HEK293 (cell line): ENCODE measurements around the gene STK11.

Source experiments
- CTCF ChIA-PET: fragments of 350-600 bp; formaldehyde crosslinking; extraction: SDS; loops from one replicate; lab custom pipeline; 2021; ENCODE audit warnings: antibody characterized with exemption; lab: Yijun Ruan, JAX
- POLR2A ChIA-PET: fragments of 300-600 bp; formaldehyde crosslinking; extraction: SDS; loops from one replicate; lab custom pipeline; 2020; ENCODE audit warnings: antibody characterized with exemption, inconsistent platforms; lab: Yijun Ruan, JAX
- H3K27ac ChIP-seq: fragments of 200-500 bp; sonication (Bioruptor generic); 2 replicates; pipeline ENCODE4 v1.5.1; 2014; ENCODE audit warnings: low read depth, low read length, control low read depth, inconsistent platforms; ENCODE audit errors: extremely low read depth
- H3K36me3 ChIP-seq, 2 experiments: fragments of 200-500 bp in 1 of 2; sonication (Bioruptor generic) in 1 of 2; 1 replicate in 1 of 2; 2 replicates in 1 of 2; pipeline ENCODE4 v1.5.1; 2014 to 2017; ENCODE audit warnings: inconsistent platforms in 2 of 2, low read length in 2 of 2; ENCODE audit not compliant: control insufficient read depth in 2 of 2, insufficient read depth in 1 of 2
- H3K4me1 ChIP-seq: fragments of 200-500 bp; sonication (Bioruptor generic); 2 replicates; pipeline ENCODE4 v1.5.1; 2014; ENCODE audit warnings: mild to moderate bottlenecking, low read length, inconsistent platforms; ENCODE audit not compliant: control insufficient read depth, insufficient read depth
- H3K4me3 ChIP-seq: 2 replicates; pipeline ENCODE4 v1.5.1; 2011; ENCODE audit warnings: low read depth, mild to moderate bottlenecking, control low read depth, low read length, moderate library complexity
- H3K9me3 ChIP-seq: fragments of 200-500 bp; sonication (Bioruptor generic); 2 replicates; pipeline ENCODE4 v1.5.1; 2014; ENCODE audit warnings: low read depth, low read length, inconsistent platforms; ENCODE audit not compliant: control insufficient read depth, insufficient read depth
- EGR2 ChIP-seq: fragments of 450-650 bp; formaldehyde crosslinking; IDR thresholded peaks from 2 replicates; pipeline ENCODE4 v1.5.1; 2016; ENCODE audit warnings: low read depth, missing biosample characterization, missing genetic modification characterization
- GLIS1 ChIP-seq: fragments of 450-650 bp; formaldehyde crosslinking; IDR thresholded peaks from 2 replicates; pipeline ENCODE4 v1.5.1; 2016; ENCODE audit warnings: missing biosample characterization, missing genetic modification characterization
- SP2 ChIP-seq: fragments of 450-650 bp; formaldehyde crosslinking; IDR thresholded peaks from 2 replicates; pipeline ENCODE4 v1.5.1; 2016; ENCODE audit warnings: missing biosample characterization, missing genetic modification characterization
- SP7 ChIP-seq: fragments of 450-650 bp; formaldehyde crosslinking; IDR thresholded peaks from 2 replicates; pipeline ENCODE4 v1.5.1; 2016; ENCODE audit warnings: missing biosample characterization, missing genetic modification characterization
- TRIM28 ChIP-seq: IDR thresholded peaks from 2 replicates; pipeline ENCODE4 v1.6.1; 2011; ENCODE audit warnings: low read length, control low read depth, borderline replicate concordance
- ZBTB7A ChIP-seq: fragments of 450-650 bp; formaldehyde crosslinking; IDR thresholded peaks from 2 replicates; pipeline ENCODE4 v1.5.1; 2016; ENCODE audit warnings: low read depth, missing biosample characterization, missing genetic modification characterization
- ZEB2 ChIP-seq: fragments of 450-650 bp; formaldehyde crosslinking; IDR thresholded peaks from 2 replicates; pipeline ENCODE4 v1.5.1; 2016; ENCODE audit warnings: missing biosample characterization, missing genetic modification characterization
- ZFHX2 ChIP-seq: fragments of 450-650 bp; formaldehyde crosslinking; conservative IDR thresholded peaks from 2 replicates; pipeline ENCODE4 v1.5.1; 2016; ENCODE audit warnings: missing biosample characterization, missing genetic modification characterization
- ZFP37 ChIP-seq: fragments of 450-650 bp; formaldehyde crosslinking; IDR thresholded peaks from 2 replicates; pipeline ENCODE4 v1.5.1; 2016; ENCODE audit warnings: missing biosample characterization, missing genetic modification characterization
- ZNF10 ChIP-seq: fragments of 450-650 bp; formaldehyde crosslinking; IDR thresholded peaks from 2 replicates; pipeline ENCODE4 v1.5.1; 2017; ENCODE audit warnings: missing biosample characterization, missing genetic modification characterization
- ZNF138 ChIP-seq: fragments of 450-650 bp; formaldehyde crosslinking; IDR thresholded peaks from 2 replicates; pipeline ENCODE4 v1.5.1; 2016; ENCODE audit warnings: missing biosample characterization, missing genetic modification characterization, borderline replicate concordance
- ZNF266 ChIP-seq: fragments of 450-650 bp; formaldehyde crosslinking; IDR thresholded peaks from 2 replicates; pipeline ENCODE4 v1.5.1; 2016; ENCODE audit warnings: missing biosample characterization, missing genetic modification characterization, low read depth
- ZNF341 ChIP-seq: fragments of 450-650 bp; formaldehyde crosslinking; IDR thresholded peaks from 2 replicates; pipeline ENCODE4; 2016; ENCODE audit warnings: low read depth, missing biosample characterization, missing genetic modification characterization
- ZNF600 ChIP-seq: fragments of 450-650 bp; formaldehyde crosslinking; IDR thresholded peaks from 2 replicates; pipeline ENCODE4 v1.5.1; 2016; ENCODE audit warnings: missing biosample characterization, missing genetic modification characterization
- TF ChIP-seq, protein P1 (sequence below): fragments of 450-650 bp; formaldehyde crosslinking; IDR thresholded peaks from 2 replicates; pipeline ENCODE4 v1.5.1; 2016; ENCODE audit warnings: missing biosample characterization, missing genetic modification characterization
- TF ChIP-seq, protein P2 (sequence below): fragments of 450-650 bp; formaldehyde crosslinking; IDR thresholded peaks from 2 replicates; pipeline ENCODE4 v1.5.1; 2016; ENCODE audit warnings: missing biosample characterization, missing genetic modification characterization
- TF ChIP-seq, protein P3 (sequence below): fragments of 450-650 bp; formaldehyde crosslinking; IDR thresholded peaks from 2 replicates; pipeline ENCODE4 v1.5.1; 2016; ENCODE audit warnings: missing biosample characterization, missing genetic modification characterization, borderline replicate concordance
- TF ChIP-seq, protein P4 (sequence below): fragments of 450-650 bp; formaldehyde crosslinking; IDR thresholded peaks from 2 replicates; pipeline ENCODE4 v1.5.1; 2016; ENCODE audit warnings: missing biosample characterization, missing genetic modification characterization, low read depth
- TF ChIP-seq, protein P5 (sequence below): fragments of 450-650 bp; formaldehyde crosslinking; IDR thresholded peaks from 2 replicates; pipeline ENCODE4 v1.5.1; 2016; ENCODE audit warnings: missing biosample characterization, missing genetic modification characterization

Gene STK11

DNA sequence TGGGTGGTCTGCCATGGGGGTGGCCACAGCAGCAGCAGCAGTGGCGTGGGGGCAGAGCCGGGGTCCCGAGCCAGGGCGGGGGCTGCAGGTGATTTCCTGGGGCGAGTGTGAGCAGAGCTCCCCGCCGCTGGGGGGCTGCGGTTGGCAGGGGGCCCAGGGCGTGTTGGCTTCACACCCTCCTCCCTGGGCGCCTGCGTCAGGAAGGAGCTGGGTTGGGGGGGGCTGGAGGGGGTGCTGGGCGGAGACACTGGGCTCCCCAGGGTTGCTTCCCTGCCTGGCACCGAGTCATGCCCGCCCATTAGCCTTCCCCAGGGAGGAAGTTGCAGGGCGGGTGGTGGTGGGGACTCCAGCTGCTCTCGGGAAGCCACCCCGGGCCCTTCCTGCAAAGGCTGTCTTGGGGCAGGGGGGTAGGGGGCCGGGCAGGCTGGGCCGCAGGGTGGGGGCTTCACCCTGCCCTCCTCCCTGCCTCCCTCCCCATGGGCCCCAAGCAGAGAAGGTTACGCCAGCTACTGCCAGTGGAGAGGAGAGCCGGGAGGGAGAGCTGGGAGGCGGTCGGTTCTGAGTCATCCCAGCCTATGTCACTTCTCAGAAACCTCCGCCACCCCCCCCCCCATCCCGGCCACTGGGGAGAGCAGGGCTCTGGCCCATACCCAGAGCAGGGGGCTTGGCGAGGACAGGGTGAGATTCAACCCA, 47.4 kb downstream of the STK11 start (continued):
- TF ChIP-seq, protein P1, sequence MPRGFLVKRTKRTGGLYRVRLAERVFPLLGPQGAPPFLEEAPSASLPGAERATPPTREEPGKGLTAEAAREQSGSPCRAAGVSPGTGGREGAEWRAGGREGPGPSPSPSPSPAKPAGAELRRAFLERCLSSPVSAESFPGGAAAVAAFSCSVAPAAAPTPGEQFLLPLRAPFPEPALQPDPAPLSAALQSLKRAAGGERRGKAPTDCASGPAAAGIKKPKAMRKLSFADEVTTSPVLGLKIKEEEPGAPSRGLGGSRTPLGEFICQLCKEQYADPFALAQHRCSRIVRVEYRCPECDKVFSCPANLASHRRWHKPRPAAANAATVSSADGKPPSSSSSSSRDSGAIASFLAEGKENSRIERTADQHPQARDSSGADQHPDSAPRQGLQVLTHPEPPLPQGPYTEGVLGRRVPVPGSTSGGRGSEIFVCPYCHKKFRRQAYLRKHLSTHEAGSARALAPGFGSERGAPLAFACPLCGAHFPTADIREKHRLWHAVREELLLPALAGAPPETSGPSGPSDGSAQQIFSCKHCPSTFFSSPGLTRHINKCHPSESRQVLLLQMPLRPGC (tag by site-specific recombination), result no peak
- TF ChIP-seq ZNF600 (0 out of 2 replicates have a peak, but pooled peaks have one; percentile 14), ZNF266 (tag by site-specific recombination) (no peak), GLIS1 (tag by site-specific recombination) (peak; percentile 96)
- TF ChIP-seq, protein P2, sequence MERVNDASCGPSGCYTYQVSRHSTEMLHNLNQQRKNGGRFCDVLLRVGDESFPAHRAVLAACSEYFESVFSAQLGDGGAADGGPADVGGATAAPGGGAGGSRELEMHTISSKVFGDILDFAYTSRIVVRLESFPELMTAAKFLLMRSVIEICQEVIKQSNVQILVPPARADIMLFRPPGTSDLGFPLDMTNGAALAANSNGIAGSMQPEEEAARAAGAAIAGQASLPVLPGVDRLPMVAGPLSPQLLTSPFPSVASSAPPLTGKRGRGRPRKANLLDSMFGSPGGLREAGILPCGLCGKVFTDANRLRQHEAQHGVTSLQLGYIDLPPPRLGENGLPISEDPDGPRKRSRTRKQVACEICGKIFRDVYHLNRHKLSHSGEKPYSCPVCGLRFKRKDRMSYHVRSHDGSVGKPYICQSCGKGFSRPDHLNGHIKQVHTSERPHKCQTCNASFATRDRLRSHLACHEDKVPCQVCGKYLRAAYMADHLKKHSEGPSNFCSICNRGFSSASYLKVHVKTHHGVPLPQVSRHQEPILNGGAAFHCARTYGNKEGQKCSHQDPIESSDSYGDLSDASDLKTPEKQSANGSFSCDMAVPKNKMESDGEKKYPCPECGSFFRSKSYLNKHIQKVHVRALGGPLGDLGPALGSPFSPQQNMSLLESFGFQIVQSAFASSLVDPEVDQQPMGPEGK (tag by site-specific recombination), result peak; percentile 86

DNA sequence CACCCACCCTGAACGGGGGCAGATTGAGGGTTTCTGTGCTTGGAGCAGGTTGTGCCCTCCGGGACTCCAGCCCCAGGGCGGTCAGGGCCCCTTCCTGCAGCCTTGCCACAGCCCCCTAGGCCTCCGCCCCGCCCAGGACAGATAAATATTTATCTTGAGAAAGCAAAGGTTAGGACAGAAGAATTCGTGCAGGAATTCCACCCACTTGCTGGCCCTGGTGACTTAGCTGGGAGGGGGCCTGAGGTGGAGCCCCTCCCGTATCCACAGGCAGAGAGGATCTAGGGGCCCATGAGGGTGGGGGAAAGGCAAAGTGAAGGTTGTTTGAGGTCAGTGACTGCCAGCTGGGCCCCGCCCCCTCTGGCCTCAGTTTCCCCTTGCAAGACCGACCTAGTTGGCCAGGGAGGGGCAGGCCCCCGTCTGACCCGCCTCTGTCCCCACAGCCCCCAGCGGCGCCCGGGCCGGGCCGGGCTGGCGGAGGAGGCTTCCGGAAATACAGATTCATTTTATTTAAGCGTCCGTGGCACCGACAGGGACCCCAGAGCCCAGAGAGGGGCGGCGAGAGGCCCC, 48.0 kb downstream of the STK11 start:
- peak overlapping the region; percentile 92 for H3K4me3 ChIP-seq

More for the DNA sequence above, 48.0 kb downstream of the STK11 start:
- CTCF ChIA-PET, result interaction anchor here (0.6 to 2.7 kb wide), 4 partner anchors 10 to 626 kb away, joined by 3 to 13 read pairs (median 12); partner anchors contain the start of gene CIRBP
- peaks cover 21 to 58% of the 10 kb centered on the region in 2 experiments for H3K36me3 ChIP-seq
- H3K4me1 ChIP-seq, result peaks cover 16% of the 10 kb centered on the region
- H3K9me3 ChIP-seq, result no peaks in the 10 kb centered on the region
- no peak for TF ChIP-seq ZNF138 (tag by site-specific recombination)
- TF ChIP-seq ZBTB7A (tag by site-specific recombination), result 0 out of 2 replicates have a peak, but pooled peaks have one; percentile 32
- TF ChIP-seq ZFP37, result no peak
- TF ChIP-seq, protein P3, sequence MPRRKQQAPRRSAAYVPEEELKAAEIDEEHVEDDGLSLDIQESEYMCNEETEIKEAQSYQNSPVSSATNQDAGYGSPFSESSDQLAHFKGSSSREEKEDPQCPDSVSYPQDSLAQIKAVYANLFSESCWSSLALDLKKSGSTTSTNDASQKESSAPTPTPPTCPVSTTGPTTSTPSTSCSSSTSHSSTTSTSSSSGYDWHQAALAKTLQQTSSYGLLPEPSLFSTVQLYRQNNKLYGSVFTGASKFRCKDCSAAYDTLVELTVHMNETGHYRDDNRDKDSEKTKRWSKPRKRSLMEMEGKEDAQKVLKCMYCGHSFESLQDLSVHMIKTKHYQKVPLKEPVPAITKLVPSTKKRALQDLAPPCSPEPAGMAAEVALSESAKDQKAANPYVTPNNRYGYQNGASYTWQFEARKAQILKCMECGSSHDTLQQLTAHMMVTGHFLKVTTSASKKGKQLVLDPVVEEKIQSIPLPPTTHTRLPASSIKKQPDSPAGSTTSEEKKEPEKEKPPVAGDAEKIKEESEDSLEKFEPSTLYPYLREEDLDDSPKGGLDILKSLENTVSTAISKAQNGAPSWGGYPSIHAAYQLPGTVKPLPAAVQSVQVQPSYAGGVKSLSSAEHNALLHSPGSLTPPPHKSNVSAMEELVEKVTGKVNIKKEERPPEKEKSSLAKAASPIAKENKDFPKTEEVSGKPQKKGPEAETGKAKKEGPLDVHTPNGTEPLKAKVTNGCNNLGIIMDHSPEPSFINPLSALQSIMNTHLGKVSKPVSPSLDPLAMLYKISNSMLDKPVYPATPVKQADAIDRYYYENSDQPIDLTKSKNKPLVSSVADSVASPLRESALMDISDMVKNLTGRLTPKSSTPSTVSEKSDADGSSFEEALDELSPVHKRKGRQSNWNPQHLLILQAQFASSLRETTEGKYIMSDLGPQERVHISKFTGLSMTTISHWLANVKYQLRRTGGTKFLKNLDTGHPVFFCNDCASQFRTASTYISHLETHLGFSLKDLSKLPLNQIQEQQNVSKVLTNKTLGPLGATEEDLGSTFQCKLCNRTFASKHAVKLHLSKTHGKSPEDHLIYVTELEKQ, result 0 out of 2 replicates have a peak, but pooled peaks have one; percentile 4
- TF ChIP-seq, protein P2 (tag by site-specific recombination), result peak; percentile 63
- TF ChIP-seq, protein P4, sequence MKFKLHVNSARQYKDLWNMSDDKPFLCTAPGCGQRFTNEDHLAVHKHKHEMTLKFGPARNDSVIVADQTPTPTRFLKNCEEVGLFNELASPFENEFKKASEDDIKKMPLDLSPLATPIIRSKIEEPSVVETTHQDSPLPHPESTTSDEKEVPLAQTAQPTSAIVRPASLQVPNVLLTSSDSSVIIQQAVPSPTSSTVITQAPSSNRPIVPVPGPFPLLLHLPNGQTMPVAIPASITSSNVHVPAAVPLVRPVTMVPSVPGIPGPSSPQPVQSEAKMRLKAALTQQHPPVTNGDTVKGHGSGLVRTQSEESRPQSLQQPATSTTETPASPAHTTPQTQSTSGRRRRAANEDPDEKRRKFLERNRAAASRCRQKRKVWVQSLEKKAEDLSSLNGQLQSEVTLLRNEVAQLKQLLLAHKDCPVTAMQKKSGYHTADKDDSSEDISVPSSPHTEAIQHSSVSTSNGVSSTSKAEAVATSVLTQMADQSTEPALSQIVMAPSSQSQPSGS, result no peak
- TF ChIP-seq ZNF341 (tag by site-specific recombination), result 0 out of 2 replicates have a peak, but pooled peaks have one; percentile 24
- 0 out of 2 replicates have a peak, but pooled peaks have one; percentile 4 for TF ChIP-seq SP7 (tag by site-specific recombination)
- TF ChIP-seq, protein P1 (tag by site-specific recombination), result 0 out of 2 replicates have a peak, but pooled peaks have one; percentile 5
- TF ChIP-seq, protein P5, sequence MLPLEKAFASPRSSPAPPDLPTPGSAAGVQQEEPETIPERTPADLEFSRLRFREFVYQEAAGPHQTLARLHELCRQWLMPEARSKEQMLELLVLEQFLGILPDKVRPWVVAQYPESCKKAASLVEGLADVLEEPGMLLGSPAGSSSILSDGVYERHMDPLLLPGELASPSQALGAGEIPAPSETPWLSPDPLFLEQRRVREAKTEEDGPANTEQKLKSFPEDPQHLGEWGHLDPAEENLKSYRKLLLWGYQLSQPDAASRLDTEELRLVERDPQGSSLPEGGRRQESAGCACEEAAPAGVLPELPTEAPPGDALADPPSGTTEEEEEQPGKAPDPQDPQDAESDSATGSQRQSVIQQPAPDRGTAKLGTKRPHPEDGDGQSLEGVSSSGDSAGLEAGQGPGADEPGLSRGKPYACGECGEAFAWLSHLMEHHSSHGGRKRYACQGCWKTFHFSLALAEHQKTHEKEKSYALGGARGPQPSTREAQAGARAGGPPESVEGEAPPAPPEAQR (tag by site-specific recombination), result no peak
- TF ChIP-seq TRIM28, result no peak
- peak; percentile 15; the same call in 1 of the 2 replicates for TF ChIP-seq ZEB2 (tag by site-specific recombination)
- peak; percentile 32; the same call in 1 of the 2 replicates for TF ChIP-seq ZFHX2
- peak; percentile 35; the same call in 1 of the 2 replicates for TF ChIP-seq EGR2 (tag by site-specific recombination)
- no peak for TF ChIP-seq ZNF10 (tag by site-specific recombination)
- 0 out of 2 replicates have a peak, but pooled peaks have one; percentile 1 for TF ChIP-seq SP2 (tag by site-specific recombination)
- TF ChIP-seq, all 188 proteins: peak for 10
- peak overlapping the region; percentile 100 for H3K27ac ChIP-seq
- POLR2A ChIA-PET, result interaction anchor here (0.5 to 10.8 kb wide), 13 partner anchors 8 to 252 kb away, joined by 3 to 407 read pairs (median 5); partner anchors contain the start of genes ATP5F1D, CIRBP and FAM174C
